Measurements from ENCODE around the gene TRAM2. TPM values are rescaled to one million over a fixed set of nuclear protein-coding genes. Genes with fewer than 3 reads are reported as not detected.

Gene TRAM2
- total and polyA plus RNA-seq, 2 of the 13 experiments (the other 11 are each of a cell fraction or from before 2014, with no cell fraction given), result 49.1 to 72.5 TPM

DNA sequence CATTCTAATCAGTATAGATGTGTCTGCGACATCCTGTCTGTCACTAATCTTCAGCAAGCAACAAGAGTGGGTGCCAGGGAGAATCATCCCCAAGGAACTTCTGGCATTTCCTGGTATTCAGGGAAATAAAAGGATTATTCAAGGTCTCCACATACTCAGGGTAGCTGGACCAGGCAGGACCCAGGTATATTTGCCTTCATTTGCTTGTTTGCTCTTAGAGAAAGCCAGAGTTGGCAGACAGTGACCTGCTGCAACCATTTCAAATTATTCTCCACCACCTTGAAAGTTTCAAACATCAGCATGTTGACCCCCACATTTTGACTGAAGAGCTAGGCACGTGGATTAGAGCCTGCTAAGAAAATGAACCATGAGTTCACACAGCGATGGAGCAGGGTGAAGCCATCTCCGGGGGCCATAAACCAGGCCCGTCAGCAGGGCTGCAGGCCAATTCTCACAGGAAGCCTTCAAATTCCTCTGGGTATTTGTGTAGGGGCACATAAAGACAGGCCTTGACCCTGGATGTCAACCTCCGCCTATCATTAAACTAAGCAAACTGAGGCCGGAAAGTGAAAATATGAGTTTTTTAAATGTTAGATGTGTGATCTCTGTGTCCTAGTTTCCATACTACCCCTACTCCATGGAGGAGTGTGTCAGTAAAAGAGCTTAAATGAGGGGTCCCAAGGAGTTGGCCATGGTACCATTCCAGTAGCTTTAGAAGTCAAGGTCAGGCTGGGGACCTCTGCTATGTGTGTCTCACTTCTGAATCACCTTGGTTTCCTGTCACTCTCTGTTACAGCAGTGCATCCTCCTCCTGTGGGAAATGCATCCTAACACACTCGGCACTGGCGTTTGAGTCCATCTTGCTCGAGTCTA, 32.9 kb downstream of the TRAM2 start:
- intact Hi-C loops (cut with micrococcal nuclease; ENCODE audit: unreplicated experiment) (loop anchor here (1.0 to 2.0 kb wide), 4 partner anchors 27 to 124 kb away; partner anchors contain the start of genes EFHC1 and TRAM2), in situ Hi-C loops (cut with HindIII; ENCODE audit: extremely low pct_ligation_motif_present, low pct_unique_long_range_greater_than_20kb) (no loop called here)
- H3K79me2 ChIP-seq (ENCODE audit: insufficient read depth, low read length), result peaks cover 88% of the 10 kb centered on the region
- no peaks in the 10 kb centered on the region for H3K27me3 ChIP-seq (ENCODE audit: control insufficient read depth in 1 of 2, insufficient read depth in 2 of 2, low read length in 2 of 2)
- peak; percentile 87 for DNase-seq (ENCODE audit: low spot score)
- peak; percentile 66 for ATAC-seq
- WGBS (ENCODE audit: low lambda C conversion rate), result 1% methylated on average over 10 of the region's 10 CpGs
- peak overlapping the region; percentile 1 to 31 (median 30); a peak in 5 of 6 replicates for H3K4me3 ChIP-seq (replicated peaks in 1 of 3; ENCODE audit: insufficient read depth in 1 of 3, low read depth in 2 of 3, low read length in 3 of 3)
- ChIA-PET CTCF (ENCODE audit: low intra/inter-chr PET ratio, low total read pairs) (interaction anchor here (1.5 kb wide), 1 partner anchor 54 kb away, joined by 4 read pairs; no protein-coding TSS in a partner anchor), POLR2A (interaction anchor here (0.5 to 4.3 kb wide), 15 partner anchors 8 to 192 kb away, joined by 3 to 36 read pairs (median 8); partner anchors contain the start of genes EFHC1 and TRAM2)
- FAIRE-seq, result peak; percentile 63
- H3K4me2 ChIP-seq (ENCODE audit: low read depth, low read length), result peak overlapping the region; percentile 77
- peak overlapping the region; percentile 77 for H3K27ac ChIP-seq (ENCODE audit: extremely low read length, insufficient read depth, low read length)
- BruUV-seq (replicated peaks), result no TSS peak
- no peaks in the 10 kb centered on the region for H4K20me1 ChIP-seq (ENCODE audit: insufficient read depth, low read length)
- H3K36me3 ChIP-seq (replicated peaks in 1 of 2; ENCODE audit: control insufficient read depth in 1 of 2, insufficient read depth in 2 of 2, low read length in 2 of 2), result peaks cover 6 to 17% of the 10 kb centered on the region in 2 experiments
- peak overlapping the region; percentile 55 for H3K9ac ChIP-seq (ENCODE audit: insufficient read depth, low read depth, low read length)
- peaks cover 100% of the 10 kb centered on the region for H3K4me1 ChIP-seq (ENCODE audit: insufficient read depth, low read length)
- H3K9me3 ChIP-seq (ENCODE audit: low read length), result no peaks in the 10 kb centered on the region
- H2AFZ ChIP-seq (ENCODE audit: low read length), result no peak overlapping the region
- TF ChIP-seq POLR2A (IDR thresholded peaks at IDR 0.05; ENCODE audit: insufficient read depth in 1 of 2, low read depth in 2 of 2, low read length in 2 of 2), result 0 out of 4 replicates have a peak, but pooled peaks of 1 of the 2 experiments have one; percentile 24
- TF ChIP-seq KDM1A (CRISPR knock-in tag; IDR thresholded peaks at IDR 0.05), result peak; percentile 57
- 0 out of 2 replicates have a peak, but pooled peaks have one; percentile 50 for TF ChIP-seq ZNF292 (CRISPR knock-in tag; IDR thresholded peaks at IDR 0.05; ENCODE audit: borderline replicate concordance, low read depth)
- no peak for TF ChIP-seq RAD21 (CRISPR knock-in tag; IDR thresholded peaks at IDR 0.05)
- peak; percentile 85 for TF ChIP-seq ASH2L (IDR thresholded peaks at IDR 0.05; ENCODE audit: insufficient read length, low read depth, low read length)
- TF ChIP-seq, protein P1, sequence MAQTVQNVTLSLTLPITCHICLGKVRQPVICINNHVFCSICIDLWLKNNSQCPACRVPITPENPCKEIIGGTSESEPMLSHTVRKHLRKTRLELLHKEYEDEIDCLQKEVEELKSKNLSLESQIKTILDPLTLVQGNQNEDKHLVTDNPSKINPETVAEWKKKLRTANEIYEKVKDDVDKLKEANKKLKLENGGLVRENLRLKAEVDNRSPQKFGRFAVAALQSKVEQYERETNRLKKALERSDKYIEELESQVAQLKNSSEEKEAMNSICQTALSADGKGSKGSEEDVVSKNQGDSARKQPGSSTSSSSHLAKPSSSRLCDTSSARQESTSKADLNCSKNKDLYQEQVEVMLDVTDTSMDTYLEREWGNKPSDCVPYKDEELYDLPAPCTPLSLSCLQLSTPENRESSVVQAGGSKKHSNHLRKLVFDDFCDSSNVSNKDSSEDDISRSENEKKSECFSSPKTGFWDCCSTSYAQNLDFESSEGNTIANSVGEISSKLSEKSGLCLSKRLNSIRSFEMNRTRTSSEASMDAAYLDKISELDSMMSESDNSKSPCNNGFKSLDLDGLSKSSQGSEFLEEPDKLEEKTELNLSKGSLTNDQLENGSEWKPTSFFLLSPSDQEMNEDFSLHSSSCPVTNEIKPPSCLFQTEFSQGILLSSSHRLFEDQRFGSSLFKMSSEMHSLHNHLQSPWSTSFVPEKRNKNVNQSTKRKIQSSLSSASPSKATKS (CRISPR knock-in tag; IDR thresholded peaks at IDR 0.05), result peak; percentile 40; the same call in 1 of the 2 replicates
- TF ChIP-seq, protein P2, sequence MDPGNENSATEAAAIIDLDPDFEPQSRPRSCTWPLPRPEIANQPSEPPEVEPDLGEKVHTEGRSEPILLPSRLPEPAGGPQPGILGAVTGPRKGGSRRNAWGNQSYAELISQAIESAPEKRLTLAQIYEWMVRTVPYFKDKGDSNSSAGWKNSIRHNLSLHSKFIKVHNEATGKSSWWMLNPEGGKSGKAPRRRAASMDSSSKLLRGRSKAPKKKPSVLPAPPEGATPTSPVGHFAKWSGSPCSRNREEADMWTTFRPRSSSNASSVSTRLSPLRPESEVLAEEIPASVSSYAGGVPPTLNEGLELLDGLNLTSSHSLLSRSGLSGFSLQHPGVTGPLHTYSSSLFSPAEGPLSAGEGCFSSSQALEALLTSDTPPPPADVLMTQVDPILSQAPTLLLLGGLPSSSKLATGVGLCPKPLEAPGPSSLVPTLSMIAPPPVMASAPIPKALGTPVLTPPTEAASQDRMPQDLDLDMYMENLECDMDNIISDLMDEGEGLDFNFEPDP (CRISPR knock-in tag; conservative IDR thresholded peaks at IDR 0.05), result 0 out of 2 replicates have a peak, but pooled peaks have one; percentile 43
- TF ChIP-seq, protein P3, sequence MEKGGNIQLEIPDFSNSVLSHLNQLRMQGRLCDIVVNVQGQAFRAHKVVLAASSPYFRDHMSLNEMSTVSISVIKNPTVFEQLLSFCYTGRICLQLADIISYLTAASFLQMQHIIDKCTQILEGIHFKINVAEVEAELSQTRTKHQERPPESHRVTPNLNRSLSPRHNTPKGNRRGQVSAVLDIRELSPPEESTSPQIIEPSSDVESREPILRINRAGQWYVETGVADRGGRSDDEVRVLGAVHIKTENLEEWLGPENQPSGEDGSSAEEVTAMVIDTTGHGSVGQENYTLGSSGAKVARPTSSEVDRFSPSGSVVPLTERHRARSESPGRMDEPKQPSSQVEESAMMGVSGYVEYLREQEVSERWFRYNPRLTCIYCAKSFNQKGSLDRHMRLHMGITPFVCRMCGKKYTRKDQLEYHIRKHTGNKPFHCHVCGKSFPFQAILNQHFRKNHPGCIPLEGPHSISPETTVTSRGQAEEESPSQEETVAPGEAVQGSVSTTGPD (CRISPR knock-in tag; IDR thresholded peaks at IDR 0.05), result peak; percentile 70
- TF ChIP-seq, protein P4, sequence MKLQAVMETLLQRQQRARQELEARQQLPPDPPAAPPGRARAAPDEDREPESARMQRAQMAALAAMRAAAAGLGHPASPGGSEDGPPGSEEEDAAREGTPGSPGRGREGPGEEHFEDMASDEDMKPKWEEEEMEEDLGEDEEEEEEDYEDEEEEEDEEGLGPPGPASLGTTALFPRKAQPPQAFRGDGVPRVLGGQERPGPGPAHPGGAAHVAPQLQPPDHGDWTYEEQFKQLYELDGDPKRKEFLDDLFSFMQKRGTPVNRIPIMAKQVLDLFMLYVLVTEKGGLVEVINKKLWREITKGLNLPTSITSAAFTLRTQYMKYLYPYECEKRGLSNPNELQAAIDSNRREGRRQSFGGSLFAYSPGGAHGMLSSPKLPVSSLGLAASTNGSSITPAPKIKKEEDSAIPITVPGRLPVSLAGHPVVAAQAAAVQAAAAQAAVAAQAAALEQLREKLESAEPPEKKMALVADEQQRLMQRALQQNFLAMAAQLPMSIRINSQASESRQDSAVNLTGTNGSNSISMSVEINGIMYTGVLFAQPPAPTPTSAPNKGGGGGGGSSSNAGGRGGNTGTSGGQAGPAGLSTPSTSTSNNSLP (IDR thresholded peaks at IDR 0.05; ENCODE audit: low read depth, low read length), result no peak
- TF ChIP-seq, protein P5, sequence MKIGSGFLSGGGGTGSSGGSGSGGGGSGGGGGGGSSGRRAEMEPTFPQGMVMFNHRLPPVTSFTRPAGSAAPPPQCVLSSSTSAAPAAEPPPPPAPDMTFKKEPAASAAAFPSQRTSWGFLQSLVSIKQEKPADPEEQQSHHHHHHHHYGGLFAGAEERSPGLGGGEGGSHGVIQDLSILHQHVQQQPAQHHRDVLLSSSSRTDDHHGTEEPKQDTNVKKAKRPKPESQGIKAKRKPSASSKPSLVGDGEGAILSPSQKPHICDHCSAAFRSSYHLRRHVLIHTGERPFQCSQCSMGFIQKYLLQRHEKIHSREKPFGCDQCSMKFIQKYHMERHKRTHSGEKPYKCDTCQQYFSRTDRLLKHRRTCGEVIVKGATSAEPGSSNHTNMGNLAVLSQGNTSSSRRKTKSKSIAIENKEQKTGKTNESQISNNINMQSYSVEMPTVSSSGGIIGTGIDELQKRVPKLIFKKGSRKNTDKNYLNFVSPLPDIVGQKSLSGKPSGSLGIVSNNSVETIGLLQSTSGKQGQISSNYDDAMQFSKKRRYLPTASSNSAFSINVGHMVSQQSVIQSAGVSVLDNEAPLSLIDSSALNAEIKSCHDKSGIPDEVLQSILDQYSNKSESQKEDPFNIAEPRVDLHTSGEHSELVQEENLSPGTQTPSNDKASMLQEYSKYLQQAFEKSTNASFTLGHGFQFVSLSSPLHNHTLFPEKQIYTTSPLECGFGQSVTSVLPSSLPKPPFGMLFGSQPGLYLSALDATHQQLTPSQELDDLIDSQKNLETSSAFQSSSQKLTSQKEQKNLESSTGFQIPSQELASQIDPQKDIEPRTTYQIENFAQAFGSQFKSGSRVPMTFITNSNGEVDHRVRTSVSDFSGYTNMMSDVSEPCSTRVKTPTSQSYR (CRISPR knock-in tag; IDR thresholded peaks at IDR 0.05; ENCODE audit: borderline replicate concordance), result 0 out of 2 replicates have a peak, but pooled peaks have one; percentile 18
- 0 out of 2 replicates have a peak, but pooled peaks have one; percentile 56 for TF ChIP-seq ZNF572 (CRISPR knock-in tag; IDR thresholded peaks at IDR 0.05)
- TF ChIP-seq SOX5 (CRISPR knock-in tag; IDR thresholded peaks at IDR 0.05; ENCODE audit: borderline replicate concordance), result peak; percentile 64

All from HepG2 (cell line).